ENCODE data around the gene FOXL2. TPM values are rescaled to one million over a fixed set of nuclear protein-coding genes. Genes with fewer than 3 reads are reported as not detected.
"Not testable (repeated sequence)": the region's sequence is repeated elsewhere in the genome, so short reads cannot be mapped to it uniquely, and the experiment has no call there.

The FOXL2 gene
- total RNA-seq, 4 donors from 2014 or later = 0.26 to 23.6 (median 9.8) TPM; not detected in 1

GRCh38 chr3:138933068-138933668 is 13.8 kb downstream of the FOXL2 start:
- no peak for DNase-seq
- no peak for TF ChIP-seq POLR2A (IDR thresholded peaks at IDR 0.05)
- no peak for TF ChIP-seq CTCF (IDR thresholded peaks at IDR 0.05)
- H3K36me3 ChIP-seq = no peaks in the 10 kb centered on the region
- no peak overlapping the region for H3K27ac ChIP-seq
- no peaks in the 10 kb centered on the region for H3K4me1 ChIP-seq
- H3K9me3 ChIP-seq = no peaks in the 10 kb centered on the region
- H3K4me3 ChIP-seq = no peak overlapping the region
- intact Hi-C loops (cut with DNase I; ENCODE audit: low total_unique reads) = no loop called here
- no peaks in the 10 kb centered on the region for H3K27me3 ChIP-seq

DNA sequence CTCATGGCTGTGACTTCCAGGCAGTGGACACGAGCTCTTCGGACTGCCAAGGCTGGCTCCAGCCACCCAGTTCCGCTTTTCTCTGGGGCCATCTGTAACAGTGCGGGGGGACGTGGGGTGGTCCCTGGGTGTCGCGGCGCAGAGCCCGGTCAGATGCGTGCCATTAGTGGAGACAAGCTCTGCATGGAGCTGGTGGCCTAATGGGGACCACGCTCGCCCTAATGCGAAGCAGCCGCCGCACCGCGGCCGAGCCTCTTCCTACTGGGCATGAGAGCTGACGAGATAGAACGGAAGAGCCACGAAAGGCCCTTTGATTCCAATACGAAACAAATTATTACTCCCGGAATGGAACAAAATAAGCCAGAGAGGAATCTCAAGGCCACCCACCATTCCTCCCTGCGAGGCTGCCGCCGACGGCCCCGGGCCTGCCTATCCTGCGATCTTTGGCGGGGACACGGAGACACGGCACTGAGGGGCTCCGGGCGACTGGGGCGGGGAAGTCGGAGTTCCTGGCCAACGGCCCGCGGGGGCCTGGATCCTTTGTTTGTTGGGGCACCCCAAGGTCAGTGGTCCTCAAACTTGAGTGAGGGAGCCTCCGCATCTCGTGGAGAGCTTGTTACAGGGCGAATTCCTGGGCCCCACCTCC is 18.1 kb downstream of the FOXL2 start:
- H3K9me3 ChIP-seq = no peaks in the 10 kb centered on the region
- no peak overlapping the region for H3K4me3 ChIP-seq
- H3K27ac ChIP-seq = no peak overlapping the region
- intact Hi-C loops (cut with DNase I; ENCODE audit: low total_unique reads) = no loop called here
- TF ChIP-seq POLR2A (IDR thresholded peaks at IDR 0.05) (no peak), CTCF (IDR thresholded peaks at IDR 0.05) (no peak)
- no peaks in the 10 kb centered on the region for H3K4me1 ChIP-seq
- H3K36me3 ChIP-seq = no peaks in the 10 kb centered on the region
- no peaks in the 10 kb centered on the region for H3K27me3 ChIP-seq
- no peak for DNase-seq

GRCh38 chr3:138923531-138923994 is 23.4 kb downstream of the FOXL2 start:
- intact Hi-C loops (cut with DNase I; ENCODE audit: low total_unique reads) = no loop called here
- Histone ChIP-seq H3K27ac (no peak overlapping the region), H3K27me3 (no peaks in the 10 kb centered on the region), H3K36me3 (no peaks in the 10 kb centered on the region), H3K4me1 (no peaks in the 10 kb centered on the region), H3K9me3 (no peaks in the 10 kb centered on the region), H3K4me3 (no peak overlapping the region)
- TF ChIP-seq POLR2A (IDR thresholded peaks at IDR 0.05) (no peak), CTCF (IDR thresholded peaks at IDR 0.05) (peak; percentile 55 to 70 (median 66))
- peak; percentile 62 to 77 for DNase-seq

DNA sequence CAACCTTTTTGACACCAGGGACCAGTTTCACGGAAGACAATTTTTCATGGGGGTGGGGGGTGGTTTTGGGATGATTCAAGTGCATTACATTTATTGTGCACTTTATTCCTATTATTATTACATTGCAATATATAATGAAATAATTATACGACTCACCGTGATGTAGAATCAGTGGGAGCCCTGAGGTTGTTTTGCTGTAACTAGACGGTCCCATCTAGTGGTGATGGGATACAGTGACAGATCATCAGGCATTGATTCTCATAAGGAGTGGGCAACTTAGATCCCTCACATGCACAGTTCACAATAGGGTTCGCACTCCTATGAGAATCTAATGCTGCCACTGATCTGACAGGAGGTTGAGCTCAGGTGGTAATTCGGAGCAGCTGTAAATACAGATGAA is 24.5 kb downstream of the FOXL2 start:
- intact Hi-C loops (cut with DNase I; ENCODE audit: low total_unique reads); H3K9me3 ChIP-seq; H3K4me1 ChIP-seq; H3K36me3 ChIP-seq; H3K27me3 ChIP-seq; DNase-seq; H3K27ac ChIP-seq; H3K4me3 ChIP-seq: not testable (repeated sequence)

DNA sequence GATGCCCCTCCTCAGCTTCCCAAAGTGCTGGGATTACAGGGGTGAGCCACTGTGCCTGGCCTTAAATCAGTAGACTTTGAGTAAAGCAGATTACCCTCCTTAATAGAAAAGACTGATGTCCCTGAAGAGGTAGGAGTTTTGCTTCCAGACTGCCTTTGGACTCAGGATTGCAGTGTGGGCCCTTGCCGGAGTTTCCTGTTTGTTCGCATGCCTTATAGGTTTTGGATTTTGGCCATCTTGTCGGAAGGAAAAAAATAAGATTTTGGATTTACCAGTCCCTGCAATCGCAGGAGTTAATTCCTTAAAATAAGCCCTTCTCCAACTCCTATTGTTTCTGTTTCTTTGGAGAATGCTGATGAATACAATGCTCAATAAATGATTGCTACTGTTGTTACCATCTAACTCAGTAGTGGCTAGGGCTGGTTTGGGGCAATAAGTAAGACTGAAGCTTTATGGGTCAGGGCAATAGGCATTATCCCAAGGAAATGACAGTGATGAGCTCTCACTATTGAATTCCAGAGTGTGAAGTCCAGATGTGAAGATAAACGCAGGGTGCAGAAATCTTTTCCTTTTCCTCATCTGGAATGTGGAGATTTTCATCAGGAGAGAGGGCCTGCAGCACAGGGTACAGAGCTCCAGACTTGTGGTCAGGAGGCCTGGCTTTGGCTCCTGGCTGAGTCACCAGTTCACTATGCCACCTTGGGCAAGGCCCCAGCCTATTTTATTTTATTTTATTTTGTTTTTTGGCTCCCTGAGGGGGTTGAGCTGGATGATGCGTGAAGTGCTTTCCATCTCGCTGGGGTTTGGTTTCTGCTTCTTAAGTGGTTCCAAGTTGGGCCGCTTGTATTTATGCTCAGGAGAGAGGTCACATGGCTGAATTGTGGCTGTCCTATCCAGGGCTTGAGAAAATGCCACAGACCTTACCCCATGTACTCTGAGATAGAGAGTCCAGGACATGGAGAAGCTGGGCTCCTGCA is 25.3 kb downstream of the FOXL2 start:
- no peaks in the 10 kb centered on the region for H3K36me3 ChIP-seq
- no peaks in the 10 kb centered on the region for H3K27me3 ChIP-seq
- H3K4me1 ChIP-seq = no peaks in the 10 kb centered on the region
- DNase-seq = no peak
- TF ChIP-seq CTCF (IDR thresholded peaks at IDR 0.05) = no peak
- TF ChIP-seq POLR2A (IDR thresholded peaks at IDR 0.05) = no peak
- H3K9me3 ChIP-seq = no peaks in the 10 kb centered on the region
- no peak overlapping the region for H3K4me3 ChIP-seq
- H3K27ac ChIP-seq = no peak overlapping the region
- intact Hi-C loops (cut with DNase I; ENCODE audit: low total_unique reads) = no loop called here
